ENCODE results near the gene NFE2L1.
"Not testable (repeated sequence)": the region's sequence is repeated elsewhere in the genome, so short reads cannot be mapped to it uniquely, and the experiment has no call there.

NFE2L1 gene, protein sequence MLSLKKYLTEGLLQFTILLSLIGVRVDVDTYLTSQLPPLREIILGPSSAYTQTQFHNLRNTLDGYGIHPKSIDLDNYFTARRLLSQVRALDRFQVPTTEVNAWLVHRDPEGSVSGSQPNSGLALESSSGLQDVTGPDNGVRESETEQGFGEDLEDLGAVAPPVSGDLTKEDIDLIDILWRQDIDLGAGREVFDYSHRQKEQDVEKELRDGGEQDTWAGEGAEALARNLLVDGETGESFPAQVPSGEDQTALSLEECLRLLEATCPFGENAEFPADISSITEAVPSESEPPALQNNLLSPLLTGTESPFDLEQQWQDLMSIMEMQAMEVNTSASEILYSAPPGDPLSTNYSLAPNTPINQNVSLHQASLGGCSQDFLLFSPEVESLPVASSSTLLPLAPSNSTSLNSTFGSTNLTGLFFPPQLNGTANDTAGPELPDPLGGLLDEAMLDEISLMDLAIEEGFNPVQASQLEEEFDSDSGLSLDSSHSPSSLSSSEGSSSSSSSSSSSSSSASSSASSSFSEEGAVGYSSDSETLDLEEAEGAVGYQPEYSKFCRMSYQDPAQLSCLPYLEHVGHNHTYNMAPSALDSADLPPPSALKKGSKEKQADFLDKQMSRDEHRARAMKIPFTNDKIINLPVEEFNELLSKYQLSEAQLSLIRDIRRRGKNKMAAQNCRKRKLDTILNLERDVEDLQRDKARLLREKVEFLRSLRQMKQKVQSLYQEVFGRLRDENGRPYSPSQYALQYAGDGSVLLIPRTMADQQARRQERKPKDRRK

DNA sequence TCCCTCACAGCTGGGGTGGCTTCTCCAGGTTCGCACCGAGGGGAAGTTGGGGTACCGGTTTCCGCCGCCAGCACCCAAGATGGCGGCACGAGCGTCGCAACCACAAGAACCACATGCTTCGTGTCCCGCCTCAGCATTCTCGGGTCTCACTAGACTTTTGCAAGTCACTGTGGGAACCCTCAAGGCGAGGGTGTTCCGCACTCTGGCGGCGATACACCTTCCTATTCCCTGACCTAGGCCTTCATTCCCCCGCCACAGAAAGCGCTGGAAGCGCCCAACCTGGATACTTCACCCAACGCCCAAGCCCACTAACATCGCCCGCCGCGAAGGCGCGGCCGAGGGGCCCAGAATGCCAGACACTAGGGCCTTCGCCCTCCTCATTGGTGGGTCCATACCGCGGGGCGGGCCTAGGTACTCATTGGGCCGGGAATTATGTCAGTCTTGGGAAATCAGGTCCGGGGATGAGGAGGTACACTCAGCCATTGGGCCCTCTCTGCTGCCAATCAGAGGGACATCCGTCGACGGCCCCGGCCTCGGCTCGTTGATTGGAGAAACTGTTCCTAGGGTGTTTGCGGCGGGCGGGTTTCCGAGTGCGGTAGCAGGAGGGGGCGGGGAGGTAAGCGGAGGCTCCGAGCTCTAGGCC, at the start of gene NFE2L1:
Gene NFE2L1 (plus strand): TSS at position 619 of the 643 bp plus-strand sequence. CDS start 2,760 bp downstream, outside the sequence.
- peak; percentile 100 for DNase-seq

DNA sequence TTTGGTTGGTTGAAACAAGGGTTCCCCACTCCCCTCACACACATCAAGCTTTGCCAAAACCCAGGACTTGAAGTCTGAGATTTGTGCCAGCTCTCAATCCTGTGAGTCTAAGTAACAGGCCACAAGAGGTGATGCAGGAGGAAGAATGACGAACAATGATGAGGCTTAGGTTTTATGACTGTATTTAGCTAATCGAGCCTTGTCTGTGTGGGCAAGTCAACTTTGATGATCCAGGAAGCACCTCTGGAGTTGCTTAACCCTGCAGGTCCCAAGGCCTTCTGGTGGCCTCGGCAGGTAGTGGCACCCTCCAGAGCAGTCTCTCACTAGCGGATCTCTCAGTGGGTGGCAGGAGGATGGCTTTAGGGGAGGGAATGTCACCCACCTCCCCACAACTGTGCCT, 48.6 kb upstream of the NFE2L1 start:
- DNase-seq = no peak

DNA sequence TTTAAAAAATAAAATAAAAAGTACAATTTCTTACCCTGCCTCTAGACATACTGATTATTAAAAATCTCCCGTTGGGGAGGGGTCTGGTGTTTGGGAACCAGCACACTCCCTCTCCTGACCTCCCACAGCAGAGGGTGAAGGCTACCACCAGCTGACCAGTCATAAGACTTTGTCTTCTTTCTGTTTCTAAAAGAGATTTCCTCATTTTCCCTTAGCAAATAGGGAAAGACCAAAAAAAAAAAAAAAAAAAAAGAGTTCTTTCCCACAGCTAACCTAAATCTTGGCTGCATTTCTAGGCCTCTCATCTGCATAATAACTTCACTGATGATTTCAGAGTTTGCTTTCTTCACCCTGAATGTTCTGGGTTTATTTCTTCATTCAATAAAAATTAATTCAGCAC, 47.0 kb upstream of the NFE2L1 start:
- no peak for DNase-seq

DNA sequence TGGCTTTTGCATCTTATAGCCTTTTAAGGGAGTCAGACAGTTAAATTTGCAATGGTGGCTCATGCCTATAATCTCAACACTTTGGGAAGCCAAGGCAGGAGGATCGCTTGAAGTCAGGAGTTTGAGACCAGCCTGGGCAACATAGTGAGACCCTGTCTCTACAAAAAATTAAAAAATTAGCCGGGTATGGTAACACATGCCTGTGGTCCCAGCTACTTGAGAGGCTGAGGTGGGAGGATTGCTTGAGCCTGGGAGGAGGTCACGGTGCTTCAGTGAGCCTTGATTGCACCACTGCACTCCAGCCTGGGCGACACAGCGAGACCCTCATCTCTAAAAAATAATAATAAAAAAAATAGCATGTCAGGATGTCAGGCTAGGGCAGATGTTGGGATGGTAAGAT, 46.5 kb upstream of the NFE2L1 start:
- DNase-seq = not testable (repeated sequence)

DNA sequence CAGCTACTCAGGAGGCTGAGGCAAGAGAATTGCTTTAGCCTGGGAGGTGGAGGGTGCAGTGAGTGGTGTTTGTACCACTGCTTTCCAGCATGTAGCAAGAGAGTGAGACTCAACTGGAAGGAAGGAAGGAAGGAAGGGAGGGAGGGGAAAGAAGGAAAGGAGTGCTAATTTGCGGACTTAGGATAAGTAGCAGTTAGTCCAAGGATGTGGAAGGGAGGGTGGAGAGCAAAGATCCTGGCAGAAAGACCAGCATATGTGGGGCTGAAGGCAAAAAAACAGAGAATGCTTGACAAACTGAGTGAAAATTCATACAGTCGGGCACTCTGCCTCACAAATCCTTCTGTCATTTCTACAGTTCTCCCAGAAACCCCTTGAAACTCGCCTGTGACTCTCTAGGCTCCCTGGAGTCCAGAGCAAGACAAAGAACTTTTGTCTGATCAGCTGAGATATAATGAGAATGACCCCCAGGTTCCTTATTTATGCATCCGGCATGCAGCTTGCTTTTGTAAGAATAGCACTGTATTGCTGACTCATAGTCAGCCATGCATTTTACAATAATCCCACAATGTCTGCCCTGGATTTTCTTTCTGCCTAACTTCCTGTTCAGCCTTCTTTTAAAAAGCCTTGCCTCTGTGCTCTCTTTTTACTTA, 45.8 kb upstream of the NFE2L1 start:
- peak; percentile 59 for DNase-seq

DNA sequence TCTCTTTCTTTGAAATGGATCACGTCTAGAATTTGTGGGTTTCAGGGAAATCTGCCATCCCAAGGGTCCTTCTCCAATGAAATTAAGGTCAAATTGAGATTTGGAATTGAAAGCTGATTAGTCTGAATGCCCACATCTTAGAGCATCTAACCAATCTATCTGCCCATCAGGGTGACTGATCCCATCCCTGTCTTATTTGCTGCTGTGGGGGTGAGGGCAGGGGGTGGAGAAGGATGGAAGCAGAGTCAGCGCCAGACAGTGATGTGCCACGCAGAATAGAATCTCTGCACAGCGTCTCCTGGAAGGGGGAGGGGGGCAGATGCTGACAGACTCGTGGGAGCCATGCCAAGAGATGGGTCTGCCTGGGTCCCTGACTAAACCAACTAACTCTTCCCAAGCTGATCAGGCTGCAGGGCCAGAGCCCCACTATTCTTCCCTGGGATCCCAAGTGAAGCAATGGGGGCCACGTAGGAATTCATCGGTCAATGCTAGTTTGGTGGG, 45.2 kb upstream of the NFE2L1 start:
- peak; percentile 67 for DNase-seq

DNA sequence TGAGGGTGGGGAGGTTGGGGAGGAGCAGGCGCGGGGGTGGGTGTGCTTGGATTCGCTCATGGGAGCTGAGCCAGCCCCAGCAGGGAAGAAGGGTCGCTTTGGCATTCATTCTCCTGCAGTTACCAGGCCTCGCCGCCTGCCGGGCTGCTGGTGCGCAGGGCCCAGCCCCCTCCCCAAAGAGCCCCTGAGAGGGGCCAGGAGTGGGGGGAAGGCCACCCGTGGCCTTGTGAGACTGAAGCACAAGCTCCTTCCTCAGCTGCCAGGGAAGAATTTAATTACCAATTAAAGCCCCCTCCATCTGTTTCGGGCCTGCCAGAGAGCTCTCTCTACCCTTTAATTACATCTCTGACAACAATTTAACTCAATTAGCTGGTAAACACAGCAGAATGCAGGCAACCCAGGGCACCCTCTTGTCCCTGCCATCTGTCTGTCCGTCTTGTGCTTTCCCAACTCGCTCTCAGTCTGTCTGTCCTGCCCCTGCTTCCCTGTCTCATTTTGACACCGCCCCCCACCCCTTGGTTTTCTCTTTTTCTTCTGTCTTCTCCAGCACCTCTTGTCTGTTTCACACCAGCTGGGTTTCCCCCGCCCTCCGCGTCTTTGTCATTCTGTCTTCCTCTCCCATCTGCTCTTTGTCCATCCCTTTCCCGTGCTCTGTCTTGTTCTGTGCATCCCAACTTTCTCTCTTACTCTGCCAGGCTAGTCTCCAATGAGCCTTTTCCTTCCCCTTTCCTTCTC, 44.6 kb upstream of the NFE2L1 start:
- DNase-seq = peak; percentile 71

DNA sequence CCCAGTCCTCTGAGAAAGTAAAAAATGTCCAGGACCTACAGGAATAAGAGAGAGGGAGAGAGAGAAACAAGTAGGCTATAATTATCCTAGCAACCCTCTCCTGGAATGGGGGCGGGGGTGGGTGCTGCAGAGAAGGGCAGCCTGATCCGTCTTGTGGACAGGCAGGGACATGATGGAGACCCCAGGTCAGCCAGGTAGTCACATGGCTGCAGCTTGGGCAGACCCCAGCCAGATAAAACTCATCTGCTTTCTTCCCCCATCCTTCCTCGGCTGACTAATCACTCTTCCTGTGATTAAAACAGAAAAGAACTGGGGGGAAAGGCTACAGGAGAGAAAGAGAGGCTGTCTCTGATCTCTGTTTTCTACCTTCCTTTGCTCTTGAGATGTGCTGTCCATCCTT, 43.2 kb upstream of the NFE2L1 start:
- DNase-seq = no peak

DNA sequence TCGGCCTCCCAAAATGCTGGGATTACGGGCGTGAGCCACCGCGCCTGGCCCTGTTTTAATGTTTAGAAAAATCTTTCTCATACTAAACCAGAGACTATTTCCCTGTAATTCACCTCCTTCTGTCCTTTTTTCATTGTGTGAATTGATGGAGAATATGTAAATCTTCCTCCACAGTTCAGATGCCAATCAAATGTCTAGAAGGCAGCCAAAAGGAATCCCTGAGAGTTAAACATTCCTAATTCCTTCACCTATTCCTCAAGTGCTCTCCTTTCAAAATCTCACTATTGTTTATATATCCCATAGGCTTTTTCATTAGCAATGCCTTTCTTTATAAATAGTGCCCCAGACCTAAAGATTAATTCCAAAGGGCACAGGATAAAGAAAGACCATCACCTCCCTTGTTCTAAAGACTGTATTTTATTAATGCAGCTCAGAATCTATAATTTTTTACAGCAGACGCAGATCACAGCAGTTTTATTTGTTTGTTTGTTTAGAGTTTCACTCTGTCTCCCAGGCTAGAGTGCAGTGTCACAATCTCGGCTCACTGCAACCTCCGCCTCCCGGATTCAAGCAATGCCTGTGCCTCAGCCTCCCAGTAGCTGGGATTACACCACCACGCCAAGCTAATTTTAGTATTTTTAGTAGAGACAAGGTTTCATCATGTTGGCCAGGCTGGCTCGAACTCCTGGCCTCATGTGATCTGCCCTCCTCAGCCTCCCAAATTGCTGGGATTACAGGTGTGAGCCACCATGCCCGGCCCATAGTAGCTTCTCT, 41.0 kb upstream of the NFE2L1 start:
- no peak for DNase-seq

DNA sequence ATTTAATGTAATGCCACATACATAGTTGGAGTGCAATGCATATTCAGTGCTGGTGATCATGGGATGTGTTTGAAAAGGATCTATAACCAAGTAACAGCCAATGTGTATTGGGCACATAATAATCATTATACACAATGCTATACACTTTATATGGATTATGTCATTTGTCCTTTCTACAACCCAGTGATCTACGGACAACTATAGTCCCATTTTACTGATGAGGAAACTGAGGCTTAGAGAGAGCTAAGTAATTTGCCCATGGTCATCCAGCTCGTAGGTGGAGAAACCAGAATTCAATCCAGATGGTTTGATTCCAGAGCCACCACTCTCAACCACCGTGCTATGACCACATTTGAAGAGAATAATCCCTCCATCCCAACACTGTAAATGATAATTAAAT, 38.0 kb upstream of the NFE2L1 start:
- DNase-seq = no peak

DNA sequence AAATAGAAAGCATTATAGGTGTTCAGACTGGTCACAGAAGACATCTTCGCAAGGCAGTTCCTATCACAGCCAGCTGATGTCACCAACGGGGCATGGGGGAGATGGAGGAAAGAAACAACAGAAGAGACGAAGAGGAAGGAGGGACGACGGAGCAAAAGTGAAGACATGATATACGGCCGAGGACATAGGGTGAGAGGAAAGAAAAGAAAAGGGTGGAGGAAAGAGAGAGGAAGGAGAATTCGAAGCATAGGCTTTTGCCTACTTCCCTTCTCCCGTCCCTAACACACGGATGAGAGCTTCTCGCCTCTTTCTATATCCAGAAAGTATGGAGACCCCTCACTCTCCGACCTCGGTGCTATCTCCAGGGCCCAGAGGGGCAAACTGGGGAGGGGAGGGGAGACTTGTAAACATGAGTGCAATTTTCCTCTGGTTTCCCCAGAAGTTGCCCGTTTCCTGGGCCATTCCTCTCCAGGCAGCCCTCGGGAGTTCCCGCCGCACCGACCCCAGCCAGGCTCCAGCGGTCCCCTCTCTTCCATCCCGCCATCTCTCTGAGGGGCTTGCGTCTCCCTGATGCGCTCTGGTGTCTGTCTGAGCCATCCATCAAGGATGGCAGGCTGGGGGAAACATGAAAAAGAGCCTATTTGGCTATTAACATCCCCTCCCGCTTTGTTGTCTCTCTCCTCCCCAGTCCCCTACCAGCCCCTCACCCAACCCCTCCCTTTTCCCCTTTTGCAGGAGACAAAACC, 36.6 kb upstream of the NFE2L1 start:
- DNase-seq = peak; percentile 69

DNA sequence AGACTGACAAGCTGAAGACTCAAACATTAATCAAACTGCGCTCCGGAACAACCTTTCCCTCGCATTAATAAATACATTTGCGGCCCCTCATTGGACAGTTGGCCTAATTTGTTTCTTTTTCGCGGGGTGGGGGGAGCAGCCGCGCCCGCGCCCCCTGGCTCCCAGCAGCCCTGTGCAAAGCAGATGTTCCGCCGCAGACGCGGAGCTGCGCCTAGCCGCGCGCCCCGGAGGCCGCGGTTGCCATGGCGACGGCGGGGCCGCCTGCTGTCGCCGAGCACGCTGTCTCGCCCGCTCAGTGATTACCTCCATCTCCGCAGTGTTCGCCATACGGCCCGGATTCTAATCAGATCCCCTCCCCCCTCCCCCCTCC, 36.0 kb upstream of the NFE2L1 start:
- DNase-seq = peak; percentile 85

DNA sequence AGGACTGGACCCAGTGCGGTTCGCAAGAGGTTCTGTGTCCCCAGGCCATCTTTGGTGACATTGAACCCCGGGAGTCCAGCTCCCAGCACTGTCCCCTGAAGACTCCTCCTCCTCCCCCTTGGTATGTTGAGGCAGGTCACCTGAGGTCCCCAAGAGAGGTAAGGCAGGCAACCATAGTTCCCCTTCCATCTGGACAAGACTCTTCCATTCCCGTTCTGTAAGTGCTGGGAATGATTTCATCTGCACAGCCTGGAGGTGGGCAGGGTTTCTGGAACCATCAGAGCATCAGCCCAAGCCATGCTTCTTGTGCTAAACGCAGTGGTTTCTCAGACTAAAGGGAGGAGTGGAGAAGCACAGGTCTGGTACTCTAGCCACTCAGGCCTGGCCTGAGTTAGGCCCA, 35.5 kb upstream of the NFE2L1 start:
- no peak for DNase-seq

DNA sequence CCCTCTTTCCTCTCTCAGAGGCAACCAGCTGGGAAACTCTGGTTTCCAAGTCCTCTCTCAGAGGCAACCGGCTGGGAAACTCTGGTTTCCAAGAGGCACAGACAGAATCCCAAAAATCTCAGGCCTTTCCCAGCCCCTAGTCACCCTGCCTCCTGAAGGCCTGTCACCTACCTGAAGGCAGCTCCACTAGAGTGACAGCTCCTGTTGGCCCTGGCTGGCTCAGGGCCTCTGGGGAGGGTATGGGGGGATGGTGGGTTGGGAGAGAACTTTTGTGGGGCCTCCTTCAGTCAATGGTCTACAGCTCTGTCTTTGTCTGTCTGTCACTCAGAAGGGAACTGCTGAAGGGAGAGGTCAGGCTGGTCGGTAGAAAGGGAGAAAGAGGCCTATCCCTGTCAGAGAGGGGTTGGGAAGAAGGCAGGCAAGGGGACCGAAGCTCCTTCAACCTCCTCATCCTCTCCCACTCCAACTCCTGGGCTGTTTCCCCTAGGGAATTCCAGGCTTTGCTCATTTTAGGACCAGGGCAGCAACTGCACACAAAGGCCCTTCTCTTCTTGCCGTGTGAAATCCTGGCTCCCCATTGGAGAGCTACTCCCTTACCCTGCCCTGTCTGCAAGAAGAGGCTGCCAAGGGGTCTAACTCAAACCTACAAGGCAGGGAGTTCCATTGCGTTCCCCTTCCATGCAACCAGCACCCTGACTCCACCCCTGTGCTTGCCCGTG, 34.1 kb upstream of the NFE2L1 start:
- DNase-seq = no peak

DNA sequence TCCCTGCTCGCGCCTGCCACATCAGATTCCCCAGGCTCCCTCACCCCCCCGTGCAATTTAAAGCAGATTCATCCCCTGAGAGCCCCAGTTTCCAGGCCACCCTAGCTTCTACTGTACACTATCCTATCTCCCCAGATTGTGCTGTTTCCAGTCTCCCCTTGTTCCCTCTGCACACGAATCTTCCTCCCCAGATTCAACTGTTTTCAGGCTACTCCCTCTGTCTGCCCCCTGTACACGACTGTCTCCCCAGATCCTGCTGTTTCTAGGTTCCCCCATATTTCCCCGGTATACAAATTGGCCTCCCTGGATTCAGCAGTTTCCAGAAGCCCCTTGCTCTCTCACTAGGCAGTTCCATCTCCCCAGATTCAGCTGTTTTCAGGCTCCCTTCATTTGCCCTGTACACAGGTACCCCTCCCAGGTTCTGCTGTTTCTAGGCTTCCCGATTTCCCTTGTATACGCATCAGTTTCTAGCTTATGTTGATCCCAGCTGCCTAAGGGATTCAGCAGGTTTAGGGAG, 33.5 kb upstream of the NFE2L1 start:
- no peak for DNase-seq

DNA sequence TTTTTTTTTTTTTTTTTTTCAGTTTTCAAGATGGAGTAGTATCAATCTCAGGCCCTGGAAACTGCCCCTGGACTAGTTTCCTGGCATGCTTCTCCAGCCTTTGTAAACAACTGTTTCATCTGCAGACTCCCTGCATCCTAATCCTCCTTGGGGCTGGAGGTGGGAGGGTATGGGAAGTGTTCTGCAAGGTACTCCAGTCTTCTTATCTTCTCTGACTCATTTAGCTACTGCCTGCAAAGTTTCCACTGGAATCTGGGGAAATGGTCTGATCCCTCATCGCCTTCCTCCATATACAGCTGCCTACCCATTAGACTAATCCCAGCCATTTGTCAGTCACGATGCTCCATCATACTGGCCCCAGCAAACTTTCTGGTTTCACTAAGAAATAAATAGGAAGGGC, 32.0 kb upstream of the NFE2L1 start:
- no peak for DNase-seq

DNA sequence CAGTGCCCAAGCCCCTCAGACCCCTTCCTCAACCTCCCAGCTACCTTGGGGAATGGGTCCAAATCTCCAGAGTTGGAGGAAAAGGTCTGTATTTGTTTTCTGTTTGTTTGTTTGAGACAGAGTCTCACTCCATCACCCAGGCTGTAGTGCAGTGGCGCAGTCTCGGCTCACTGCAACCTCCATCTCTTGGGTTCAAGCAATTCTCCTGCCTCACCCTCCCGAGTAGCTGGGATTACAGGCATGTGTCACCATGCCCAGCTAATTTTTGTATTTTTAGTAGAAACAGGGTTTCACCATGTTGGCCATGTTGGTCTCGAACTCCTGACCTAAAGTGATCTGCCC, 30.4 kb upstream of the NFE2L1 start:
- DNase-seq = not testable (repeated sequence)

DNA sequence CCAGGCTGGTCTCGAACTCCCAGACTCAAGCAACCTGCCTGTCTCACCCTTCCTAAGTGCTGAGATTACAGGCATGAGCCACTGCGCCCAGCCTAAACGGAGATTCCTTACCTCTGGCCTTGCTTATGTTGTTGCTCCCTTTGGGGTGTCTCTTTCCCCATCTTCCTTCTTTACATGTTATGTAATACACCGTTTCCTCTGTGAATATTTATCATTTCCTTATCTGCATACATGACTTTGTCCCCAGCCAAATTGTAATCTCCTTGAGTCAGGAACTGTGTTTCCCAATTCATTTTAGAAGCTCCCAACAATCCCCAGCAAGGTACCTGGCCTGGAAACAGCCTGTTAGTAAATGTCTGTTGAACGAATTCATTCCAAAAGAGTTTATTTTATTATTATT, 26.2 kb upstream of the NFE2L1 start:
- no peak for DNase-seq

DNA sequence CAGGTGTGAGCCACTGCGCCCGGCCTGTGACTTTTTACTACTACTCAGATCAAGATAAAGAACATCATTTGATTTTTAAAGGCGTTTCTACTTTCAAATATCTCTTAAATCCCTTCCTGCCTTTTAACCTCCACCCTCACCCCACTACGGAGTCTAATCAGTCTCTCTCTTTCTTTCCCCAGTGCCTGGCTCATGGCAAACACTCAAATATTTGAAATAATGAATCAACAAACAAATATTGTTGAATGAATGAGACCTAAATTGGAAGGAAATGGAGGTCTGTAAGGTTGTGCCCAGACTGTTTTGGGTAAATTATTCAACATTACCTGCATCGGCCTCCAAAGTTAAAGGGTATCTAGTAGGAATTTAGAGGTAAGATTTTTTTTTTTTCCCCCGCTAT, 25.3 kb upstream of the NFE2L1 start:
- no peak for DNase-seq

Data from NCI-H345 (cell line).